Left forelimb (tissue), 1 donor: Measurements from ENCODE around the gene PPT1.
A peak's percentile ranks its signal among the peaks of the same experiment; 100 is the strongest.

Experiments used
- DNase-seq: peaks from one replicate; pipeline ENCODE4 v3.0.0-alpha.2; 2018; ENCODE audit warnings: low spot score

Gene PPT1

GRCh38 chr1:40096977-40097782 is at the start of gene PPT1:
Gene PPT1, minus strand, starts transcription at chr1:40097252. Its CDS starts 14 bp downstream, at chr1:40097238.
- DNase-seq: peak; percentile 88

- no peak for DNase-seq
Observed at GRCh38 chr1:40143891-40144575, 47.0 kb upstream of the PPT1 start.

GRCh38 chr1:40141878-40142535 is 45.0 kb upstream of the PPT1 start:
- DNase-seq: no peak

GRCh38 chr1:40140211-40140973 is 43.3 kb upstream of the PPT1 start:
- DNase-seq: no peak

GRCh38 chr1:40133839-40134238 is 36.8 kb upstream of the PPT1 start:
- no peak for DNase-seq

- no peak for DNase-seq
Observed at GRCh38 chr1:40133312-40133665, 36.2 kb upstream of the PPT1 start.

- peak; percentile 70 for DNase-seq
Observed at GRCh38 chr1:40132383-40133311, 35.6 kb upstream of the PPT1 start.

- no peak for DNase-seq
Observed at GRCh38 chr1:40130892-40131291, 33.8 kb upstream of the PPT1 start.

GRCh38 chr1:40122855-40123254 is 25.8 kb upstream of the PPT1 start:
- no peak for DNase-seq

GRCh38 chr1:40120128-40120527 is 23.1 kb upstream of the PPT1 start:
- no peak for DNase-seq

GRCh38 chr1:40114400-40114799 is 17.3 kb upstream of the PPT1 start:
- DNase-seq: no peak

- DNase-seq: no peak
Observed at GRCh38 chr1:40110389-40110788, 13.3 kb upstream of the PPT1 start.

GRCh38 chr1:40107290-40107959 is 10.4 kb upstream of the PPT1 start:
- no peak for DNase-seq

- DNase-seq: no peak
Observed at GRCh38 chr1:40105028-40105427, 8.0 kb upstream of the PPT1 start.

- no peak for DNase-seq
Observed at GRCh38 chr1:40102896-40103295, 5.8 kb upstream of the PPT1 start.

GRCh38 chr1:40102038-40102437 is 5.0 kb upstream of the PPT1 start:
- DNase-seq: no peak

GRCh38 chr1:40096646-40096976 is 441 bp downstream of the PPT1 start:
- no peak for DNase-seq

- no peak for DNase-seq
Observed at GRCh38 chr1:40095806-40096205, 1.2 kb downstream of the PPT1 start.

GRCh38 chr1:40094466-40095110 is 2.5 kb downstream of the PPT1 start:
- DNase-seq: no peak
